Adipose tissue (tissue), 3 donors: ENCODE measurements around the gene MAD2L1. TPM values are rescaled to one million over a fixed set of nuclear protein-coding genes. Genes with fewer than 3 reads are reported as not detected.
"Not testable (repeated sequence)": the region's sequence is repeated elsewhere in the genome, so short reads cannot be mapped to it uniquely, and the experiment has no call there.

Source experiments
- H3K27ac ChIP-seq: one replicate; pipeline ENCODE4 v1.5.1; 2013; ENCODE audit warnings: low read depth, low read length
- WGBS, 3 donors: extraction: QIAGEN DNeasy Blood & Tissue Kit; methylation state at CpG; one replicate each; pipeline ENCODE4 v1.1.7; 2013; 5-methylcytosine and 5-hydroxymethylcytosine counted together
- polyA plus RNA-seq, 3 donors: library from polyadenylated mRNA; stranded (reverse); fragments of 200-250 nt; gene quantifications; one replicate each; pipeline ENCODE4 v1.2.3, GENCODE V29; 2013
- donor health status: healthy with polysubstance abuse.
- donor health status: Bipolar disorder and iron deficiency.
- donor health status: healthy.

The MAD2L1 gene
- polyA plus RNA-seq: 1 to 10 TPM in 2 of 3 donors, under 1 TPM in 1; 0.95 to 2.9 (median 2.1) TPM

- peak within 1 kb of the TSS; percentile 85 for H3K27ac ChIP-seq
- 0% methylated on average over 65 of the region's 65 CpGs for WGBS, 3 donors
These were observed at the start of gene MAD2L1 for GRCh38 chr4:120066517-120067340. TSS of gene MAD2L1 (minus strand) at chr4:120066848. CDS start at chr4:120066734, 114 bp downstream.

GRCh38 chr4:120111745-120112144, 45.1 kb upstream of the MAD2L1 start:
- no peak overlapping the region for H3K27ac ChIP-seq
- WGBS, 3 donors: 92 to 98% (median 96%) methylated on average over 1 of the region's 1 CpG

- H3K27ac ChIP-seq: no peak overlapping the region
These were observed 42.8 kb upstream of the MAD2L1 start for GRCh38 chr4:120109406-120109805.

- 93 to 97% (median 96%) methylated on average over 1 of the region's 1 CpG for WGBS, 3 donors
These were observed 38.8 kb upstream of the MAD2L1 start for GRCh38 chr4:120105472-120105871.

GRCh38 chr4:120096508-120097297, 30.1 kb upstream of the MAD2L1 start:
- no peak overlapping the region for H3K27ac ChIP-seq
- WGBS, 3 donors: 73 to 83% (median 77%) methylated on average over 2 of the region's 2 CpGs

More at GRCh38 chr4:120105472-120105871, 38.8 kb upstream of the MAD2L1 start:
- H3K27ac ChIP-seq: no peak overlapping the region

- H3K27ac ChIP-seq: no peak overlapping the region
- WGBS, 3 donors: 76 to 80% (median 77%) methylated on average over 2 of the region's 2 CpGs
These were observed 21.9 kb upstream of the MAD2L1 start for GRCh38 chr4:120088507-120088906.

GRCh38 chr4:120088066-120088465, 21.4 kb upstream of the MAD2L1 start:
- WGBS, 3 donors: 42 to 60% (median 56%) methylated on average over 1 of the region's 1 CpG
- H3K27ac ChIP-seq: not testable (repeated sequence)

GRCh38 chr4:120085705-120086104, 19.1 kb upstream of the MAD2L1 start:
- no peak overlapping the region for H3K27ac ChIP-seq

- no peak overlapping the region for H3K27ac ChIP-seq
These were observed 17.7 kb upstream of the MAD2L1 start for GRCh38 chr4:120084327-120084726.

GRCh38 chr4:120083152-120083551, 16.5 kb upstream of the MAD2L1 start:
- no peak overlapping the region for H3K27ac ChIP-seq
- 80 to 85% (median 81%) methylated on average over 2 of the region's 2 CpGs for WGBS, 3 donors

- no peak overlapping the region for H3K27ac ChIP-seq
- 39 to 94% (median 86%) methylated on average over 1 of the region's 1 CpG for WGBS, 3 donors
These were observed 15.6 kb upstream of the MAD2L1 start for GRCh38 chr4:120082251-120082650.

GRCh38 chr4:120081726-120082125, 15.1 kb upstream of the MAD2L1 start:
- H3K27ac ChIP-seq: no peak overlapping the region

- WGBS, 3 donors: 77 to 85% (median 81%) methylated on average over 2 of the region's 2 CpGs
- no peak overlapping the region for H3K27ac ChIP-seq
These were observed 13.9 kb upstream of the MAD2L1 start for GRCh38 chr4:120080533-120080932.

GRCh38 chr4:120079839-120080520, 13.3 kb upstream of the MAD2L1 start:
- no peak overlapping the region for H3K27ac ChIP-seq

GRCh38 chr4:120078216-120078615, 11.6 kb upstream of the MAD2L1 start:
- 78 to 92% (median 88%) methylated on average over 1 of the region's 1 CpG for WGBS, 3 donors
- H3K27ac ChIP-seq: no peak overlapping the region

More at GRCh38 chr4:120079839-120080520, 13.3 kb upstream of the MAD2L1 start:
- 66 to 76% (median 74%) methylated on average over 5 of the region's 5 CpGs for WGBS, 3 donors

- no peak overlapping the region for H3K27ac ChIP-seq
- 50 to 58% (median 51%) methylated on average over 11 of the region's 11 CpGs for whole genome bisulfite sequencing, 3 donors
These were observed 4.6 kb upstream of the MAD2L1 start for GRCh38 chr4:120071192-120071795.

- no peak overlapping the region for H3K27ac ChIP-seq
- 63 to 92% (median 64%) methylated on average over 2 of the region's 2 CpGs for whole genome bisulfite sequencing, 3 donors
These were observed 3.5 kb upstream of the MAD2L1 start for GRCh38 chr4:120070196-120070595.

GRCh38 chr4:120065974-120066516, 603 bp downstream of the MAD2L1 start:
- H3K27ac ChIP-seq: no peak overlapping the region
- 1 to 2% (median 1%) methylated on average over 15 of the region's 15 CpGs for WGBS, 3 donors
